Measurements from ENCODE around the gene TMEM231. TPM values are rescaled to one million over a fixed set of nuclear protein-coding genes. Genes with fewer than 3 reads are reported as not detected.
A peak's percentile ranks its signal among the peaks of the same experiment; 100 is the strongest.

The TMEM231 gene
- total RNA-seq, 1 donor from 2014 or later: 14.1 TPM

DNA sequence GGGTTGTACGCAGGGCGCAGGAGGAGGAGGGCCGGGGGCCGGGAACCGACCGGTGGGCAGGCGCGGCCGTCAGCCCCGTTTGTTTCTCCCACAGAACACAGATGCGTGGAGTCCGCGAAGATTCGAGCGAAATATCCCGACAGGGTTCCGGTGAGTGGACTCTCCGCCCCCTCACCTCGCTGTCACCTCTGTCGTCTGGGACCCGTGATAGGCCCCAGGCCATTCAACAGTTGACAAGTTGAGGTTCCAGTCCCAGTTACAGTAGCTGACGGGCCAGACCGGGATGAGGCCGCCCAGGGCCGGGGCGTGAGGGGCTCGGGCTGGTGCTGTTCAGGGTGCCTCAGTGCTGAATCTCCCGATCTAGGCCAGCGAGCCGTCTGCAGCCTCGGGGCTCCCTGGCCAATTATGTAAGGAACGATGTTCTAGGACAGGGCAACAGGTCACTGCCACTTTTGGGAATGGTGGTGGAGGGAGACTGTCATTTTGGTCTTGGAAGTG, 10.8 kb upstream of the TMEM231 start:
- Mint-ChIP-seq H3K27me3 (ENCODE audit: unreplicated experiment) (peaks cover 13% of the 10 kb centered on the region), H3K27ac (ENCODE audit: unreplicated experiment) (peak overlapping the region; percentile 59), H3K4me3 (ENCODE audit: unreplicated experiment) (peak overlapping the region; percentile 91), H3K36me3 (ENCODE audit: unreplicated experiment) (no peaks in the 10 kb centered on the region), H3K9me3 (ENCODE audit: unreplicated experiment) (peaks cover 18% of the 10 kb centered on the region), H3K4me1 (ENCODE audit: low read depth, unreplicated experiment) (peaks cover 23% of the 10 kb centered on the region)
- peak; percentile 22 for DNase-seq
- TF ChIP-seq, protein P1, sequence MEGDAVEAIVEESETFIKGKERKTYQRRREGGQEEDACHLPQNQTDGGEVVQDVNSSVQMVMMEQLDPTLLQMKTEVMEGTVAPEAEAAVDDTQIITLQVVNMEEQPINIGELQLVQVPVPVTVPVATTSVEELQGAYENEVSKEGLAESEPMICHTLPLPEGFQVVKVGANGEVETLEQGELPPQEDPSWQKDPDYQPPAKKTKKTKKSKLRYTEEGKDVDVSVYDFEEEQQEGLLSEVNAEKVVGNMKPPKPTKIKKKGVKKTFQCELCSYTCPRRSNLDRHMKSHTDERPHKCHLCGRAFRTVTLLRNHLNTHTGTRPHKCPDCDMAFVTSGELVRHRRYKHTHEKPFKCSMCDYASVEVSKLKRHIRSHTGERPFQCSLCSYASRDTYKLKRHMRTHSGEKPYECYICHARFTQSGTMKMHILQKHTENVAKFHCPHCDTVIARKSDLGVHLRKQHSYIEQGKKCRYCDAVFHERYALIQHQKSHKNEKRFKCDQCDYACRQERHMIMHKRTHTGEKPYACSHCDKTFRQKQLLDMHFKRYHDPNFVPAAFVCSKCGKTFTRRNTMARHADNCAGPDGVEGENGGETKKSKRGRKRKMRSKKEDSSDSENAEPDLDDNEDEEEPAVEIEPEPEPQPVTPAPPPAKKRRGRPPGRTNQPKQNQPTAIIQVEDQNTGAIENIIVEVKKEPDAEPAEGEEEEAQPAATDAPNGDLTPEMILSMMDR (IDR thresholded peaks at IDR 0.05; ENCODE audit: partially characterized antibody, unreplicated experiment): no peak

DNA sequence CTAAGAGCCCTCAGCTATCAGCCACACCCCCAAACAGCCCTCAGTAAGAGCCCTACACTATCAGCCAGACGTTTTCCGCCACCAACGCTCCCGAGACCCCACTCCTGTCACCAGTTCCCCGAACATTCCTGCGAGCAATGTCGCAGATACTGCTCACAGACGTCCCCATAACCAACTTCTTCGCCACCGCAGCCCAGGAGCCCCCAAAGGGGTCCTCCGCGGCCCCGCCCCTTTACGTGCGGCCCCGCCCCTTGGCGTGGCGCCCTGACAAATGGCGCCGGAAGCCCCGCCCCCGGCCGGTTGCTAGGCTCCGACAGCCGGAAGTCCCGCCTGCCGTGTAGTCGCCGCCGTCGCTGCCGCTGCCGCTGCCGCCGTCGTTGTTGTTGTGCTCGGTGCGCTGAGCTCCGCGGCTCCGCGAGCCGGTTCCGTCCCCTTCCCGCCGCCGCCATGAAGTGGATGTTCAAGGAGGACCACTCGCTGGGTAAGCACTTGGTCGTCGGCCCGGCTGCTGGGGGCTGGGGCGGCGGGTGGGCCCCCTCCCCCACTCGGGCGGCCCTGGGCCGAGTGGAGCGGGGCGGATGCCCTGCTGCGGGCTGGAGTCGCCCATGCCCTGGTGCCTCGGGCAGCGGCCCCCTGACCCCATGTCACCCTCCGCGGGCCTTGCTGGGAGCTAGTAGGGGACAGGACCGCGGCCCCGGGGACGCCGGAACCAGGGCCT, 10.1 kb upstream of the TMEM231 start, which contains the start of gene GABARAPL2:
Gene GABARAPL2, plus strand, starts transcription at position 340 of the 718 bp plus-strand sequence. Its CDS starts 108 bp downstream, at position 448.
- Mint-ChIP-seq H3K36me3 (ENCODE audit: unreplicated experiment) (no peaks in the 10 kb centered on the region), H3K4me1 (ENCODE audit: low read depth, unreplicated experiment) (peaks cover 23% of the 10 kb centered on the region), H3K27ac (ENCODE audit: unreplicated experiment) (peak within 1 kb of the TSS; percentile 99), H3K4me3 (ENCODE audit: unreplicated experiment) (peak within 1 kb of the TSS; percentile 98), H3K9me3 (ENCODE audit: unreplicated experiment) (peaks cover 18% of the 10 kb centered on the region), H3K27me3 (ENCODE audit: unreplicated experiment) (peaks cover 13% of the 10 kb centered on the region)
- peak; percentile 98 for DNase-seq
- TF ChIP-seq, protein P1 (IDR thresholded peaks at IDR 0.05; ENCODE audit: partially characterized antibody, unreplicated experiment): no peak

DNA sequence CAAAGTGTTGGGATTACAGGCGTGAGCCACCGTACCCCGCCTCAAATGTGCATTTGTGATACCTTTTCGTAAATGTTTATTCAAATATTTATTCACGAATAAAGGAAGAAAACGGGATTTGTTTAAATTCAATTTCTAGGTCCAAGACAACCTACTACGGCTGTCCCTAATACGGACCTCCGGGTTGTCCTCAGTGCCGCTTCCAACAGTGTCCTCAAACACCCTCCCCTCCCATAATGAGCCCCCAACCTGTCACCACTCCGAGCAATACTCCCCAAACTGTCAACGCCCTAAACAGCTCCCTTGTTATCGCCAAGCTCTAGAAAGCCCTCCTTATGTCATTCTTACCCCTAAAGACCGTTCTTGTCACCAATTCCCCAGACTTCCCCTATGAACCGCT, 9.6 kb upstream of the TMEM231 start:
- Mint-ChIP-seq H3K9me3 (ENCODE audit: unreplicated experiment) (peaks cover 18% of the 10 kb centered on the region), H3K4me1 (ENCODE audit: low read depth, unreplicated experiment) (peaks cover 23% of the 10 kb centered on the region), H3K27me3 (ENCODE audit: unreplicated experiment) (peaks cover 13% of the 10 kb centered on the region), H3K27ac (ENCODE audit: unreplicated experiment) (peak overlapping the region; percentile 99), H3K36me3 (ENCODE audit: unreplicated experiment) (no peaks in the 10 kb centered on the region), H3K4me3 (ENCODE audit: unreplicated experiment) (peak overlapping the region; percentile 98)
- TF ChIP-seq, protein P1 (IDR thresholded peaks at IDR 0.05; ENCODE audit: partially characterized antibody, unreplicated experiment): no peak
- no peak for DNase-seq

DNA sequence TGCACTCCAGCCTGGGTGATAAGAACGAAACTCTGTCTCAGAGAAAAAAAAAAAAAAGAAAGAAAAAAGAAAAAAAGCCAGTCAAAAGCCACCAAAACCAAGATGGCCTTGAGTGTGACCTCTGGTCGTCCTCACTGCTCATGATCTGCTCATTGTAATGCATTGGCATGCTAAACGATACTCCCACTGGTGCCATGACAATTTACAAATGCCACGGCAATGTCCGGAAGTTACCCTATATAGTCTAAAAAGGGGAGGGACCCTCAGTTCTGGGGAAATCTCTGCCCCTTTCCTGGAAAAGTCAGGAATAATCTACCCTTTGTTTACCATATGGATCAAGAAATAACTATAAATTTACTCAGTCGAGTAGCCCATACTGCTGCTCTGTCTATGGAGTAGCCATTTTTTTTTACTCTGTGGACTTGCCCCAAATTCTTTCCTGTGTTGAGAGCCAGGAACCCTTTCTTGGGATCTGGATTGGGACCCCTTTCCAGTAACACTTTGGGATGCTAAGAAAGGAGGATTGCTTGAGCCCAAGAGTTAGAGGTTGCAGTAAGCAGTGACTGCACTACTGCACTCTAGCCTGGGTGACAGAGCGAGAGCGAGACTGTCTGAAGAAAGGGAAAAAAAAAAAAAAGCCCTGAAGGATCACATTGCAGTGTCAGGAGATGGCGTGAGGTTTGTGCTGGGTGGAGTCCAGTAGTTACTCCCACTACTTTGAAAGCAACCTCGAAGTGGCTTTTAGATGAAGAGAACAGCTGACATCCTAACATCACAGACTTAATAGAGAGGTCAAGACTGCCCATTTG, 3.7 kb upstream of the TMEM231 start:
- H3K4me3 Mint-ChIP-seq (ENCODE audit: unreplicated experiment): peak overlapping the region; percentile 68
- H3K27ac Mint-ChIP-seq (ENCODE audit: unreplicated experiment): peak overlapping the region; percentile 87
- H3K36me3 Mint-ChIP-seq (ENCODE audit: unreplicated experiment): no peaks in the 10 kb centered on the region

More for the DNA sequence above, 3.7 kb upstream of the TMEM231 start:
- Mint-ChIP-seq H3K27me3 (ENCODE audit: unreplicated experiment) (peaks cover 7% of the 10 kb centered on the region), H3K4me1 (ENCODE audit: low read depth, unreplicated experiment) (peaks cover 29% of the 10 kb centered on the region), H3K9me3 (ENCODE audit: unreplicated experiment) (peaks cover 7% of the 10 kb centered on the region)
- no peak for DNase-seq
- TF ChIP-seq, protein P1 (IDR thresholded peaks at IDR 0.05; ENCODE audit: partially characterized antibody, unreplicated experiment): no peak
